AG20443 (cell line): ENCODE measurements around the gene CLEC19A.
"Not testable (repeated sequence)": the region's sequence is repeated elsewhere in the genome, so short reads cannot be mapped to it uniquely, and the experiment has no call there.

Experiments used
- DNase-seq: peaks from one replicate; pipeline ENCODE4 v3.0.0; 2012; ENCODE audit warnings: low spot score, mixed read lengths

Gene CLEC19A

GRCh38 chr16:19286827-19287226, 1.3 kb downstream of the CLEC19A start:
- no peak for DNase-seq

DNA sequence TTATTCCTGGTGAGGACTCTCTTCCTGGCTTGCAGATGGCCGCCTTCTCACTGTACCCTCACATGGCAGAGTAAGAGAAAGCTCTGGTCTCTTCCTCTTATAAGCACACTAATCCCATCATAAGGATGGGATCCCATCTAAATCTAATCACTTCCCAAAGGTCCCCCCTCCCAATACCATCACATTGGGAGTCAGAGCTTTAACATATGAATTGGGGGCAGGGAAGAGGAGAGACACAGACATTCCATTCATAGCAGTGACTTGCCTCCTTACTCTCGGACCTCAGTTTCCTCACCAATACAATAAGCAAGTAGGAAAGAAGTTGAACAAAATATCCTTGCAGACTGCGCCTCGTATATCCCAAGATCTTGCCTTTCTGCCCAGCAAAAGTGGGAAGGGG, 1.7 kb downstream of the CLEC19A start:
- DNase-seq = no peak

GRCh38 chr16:19288872-19289799, 3.6 kb downstream of the CLEC19A start:
- no peak for DNase-seq

GRCh38 chr16:19289811-19290485, 4.4 kb downstream of the CLEC19A start:
- DNase-seq = no peak

- DNase-seq = no peak
Measured at GRCh38 chr16:19290860-19291259, 5.3 kb downstream of the CLEC19A start.

DNA sequence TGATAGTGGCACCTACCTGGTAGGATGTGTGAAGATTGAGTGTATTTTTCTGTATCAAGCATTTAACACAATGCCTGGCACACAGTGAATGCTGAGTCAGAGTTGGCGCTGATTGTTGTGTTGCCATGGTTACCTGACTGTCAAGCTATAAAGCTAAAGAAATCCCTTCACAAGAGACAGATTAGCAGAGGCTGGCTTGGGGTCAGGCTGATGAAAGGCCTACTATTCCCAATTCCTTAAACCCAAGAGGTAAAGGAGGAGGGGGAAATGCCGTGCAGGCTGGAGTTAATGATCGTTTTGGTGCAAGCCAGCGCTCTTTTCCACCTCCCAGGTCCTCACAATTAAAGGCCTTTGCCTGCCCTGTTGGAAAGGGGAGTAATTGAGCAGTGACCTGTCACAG, 5.9 kb downstream of the CLEC19A start:
- no peak for DNase-seq

GRCh38 chr16:19292186-19292585, 6.7 kb downstream of the CLEC19A start:
- DNase-seq = no peak

- DNase-seq = no peak
Measured at GRCh38 chr16:19294156-19294649, 8.7 kb downstream of the CLEC19A start.

DNA sequence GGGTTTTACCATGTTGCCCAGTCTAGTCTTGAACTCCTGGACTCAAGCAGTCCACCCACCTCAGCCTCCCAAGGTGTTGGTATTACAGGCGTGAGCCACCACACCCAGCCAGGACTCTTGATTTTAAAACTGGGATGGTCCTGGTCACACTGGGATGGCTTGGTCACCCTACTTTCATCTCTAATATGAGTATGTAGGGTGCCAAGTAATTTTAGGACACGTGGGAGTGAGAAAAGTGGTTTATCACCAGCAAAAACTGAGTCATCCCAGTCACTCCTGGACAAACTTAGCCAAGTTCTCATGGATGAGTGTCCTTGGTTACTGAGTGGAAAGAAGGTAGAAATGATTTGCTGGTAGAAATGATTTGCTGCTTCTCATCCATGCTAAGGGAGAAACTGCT, 9.9 kb downstream of the CLEC19A start:
- DNase-seq = no peak

DNA sequence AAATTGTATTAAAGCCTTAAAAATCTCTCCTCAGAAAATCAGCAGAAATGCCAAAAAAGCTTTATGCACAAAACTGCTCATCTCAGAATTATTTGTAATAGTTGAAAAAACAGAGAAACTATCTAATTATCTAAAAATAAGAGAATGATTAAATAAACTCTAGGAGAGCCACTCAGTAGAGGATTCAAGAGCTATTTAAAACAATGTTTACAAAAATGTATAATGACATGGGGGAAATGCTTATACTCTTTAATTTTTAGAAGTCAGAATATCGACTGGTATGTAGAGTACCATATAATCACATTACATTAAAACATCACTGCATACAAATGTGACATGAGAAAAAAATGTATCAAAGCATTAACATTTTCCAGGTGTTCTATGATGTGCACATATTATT, 11.9 kb downstream of the CLEC19A start:
- no peak for DNase-seq

DNA sequence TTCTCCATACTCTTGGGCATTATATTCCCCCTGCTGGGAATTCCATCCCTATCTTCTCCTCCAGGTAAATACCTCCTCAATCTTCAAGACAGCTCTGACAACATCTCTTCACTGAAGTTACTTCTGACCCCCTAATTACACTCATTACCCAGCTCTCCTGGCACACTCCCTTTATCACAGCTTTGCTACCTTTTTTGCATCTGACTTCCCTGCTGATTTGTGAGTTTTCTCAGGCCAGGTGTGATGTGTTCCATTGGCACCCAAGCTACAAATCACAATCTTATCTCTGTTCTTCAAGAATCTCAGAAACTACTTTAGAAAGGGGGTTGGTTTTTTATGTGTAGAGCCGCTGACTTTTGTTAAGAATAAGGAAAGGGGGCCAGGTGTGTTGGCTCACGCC, 14.0 kb downstream of the CLEC19A start:
- no peak for DNase-seq

GRCh38 chr16:19301931-19302330, 16.4 kb downstream of the CLEC19A start:
- no peak for DNase-seq

GRCh38 chr16:19304750-19305149, 19.2 kb downstream of the CLEC19A start:
- DNase-seq = no peak

GRCh38 chr16:19305443-19305842, 19.9 kb downstream of the CLEC19A start:
- DNase-seq = no peak

GRCh38 chr16:19307587-19308241, 22.2 kb downstream of the CLEC19A start:
- DNase-seq = no peak

- no peak for DNase-seq
Measured at GRCh38 chr16:19308392-19308791, 22.9 kb downstream of the CLEC19A start.

- DNase-seq = no peak
Measured at GRCh38 chr16:19309178-19309577, 23.6 kb downstream of the CLEC19A start.

GRCh38 chr16:19314718-19315425, 29.3 kb downstream of the CLEC19A start:
- DNase-seq = no peak

DNA sequence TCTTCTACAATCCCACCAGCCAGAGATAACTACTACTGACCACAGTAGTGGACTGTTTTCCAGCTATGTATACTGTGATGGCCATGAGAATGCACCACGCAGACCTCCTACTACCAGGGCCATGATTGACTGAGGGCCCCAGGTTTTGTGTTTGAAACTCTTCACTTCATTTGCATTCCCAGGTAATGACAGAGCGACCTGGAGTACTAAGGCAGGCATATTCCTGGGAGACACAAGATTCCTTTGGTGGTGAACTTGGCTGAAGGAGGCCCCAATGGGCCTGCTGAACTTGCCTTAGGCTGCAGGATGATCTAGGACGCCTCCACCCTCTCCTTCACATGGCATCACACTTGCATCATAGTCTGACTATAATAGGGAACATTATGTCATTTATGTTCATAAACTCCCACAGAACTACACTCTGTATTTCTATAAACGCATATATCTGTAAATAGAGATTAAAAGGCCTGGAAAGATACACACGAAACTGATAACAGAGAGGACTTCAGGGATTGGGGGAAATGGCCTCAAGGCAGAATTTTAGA, 30.4 kb downstream of the CLEC19A start:
- no peak for DNase-seq

DNA sequence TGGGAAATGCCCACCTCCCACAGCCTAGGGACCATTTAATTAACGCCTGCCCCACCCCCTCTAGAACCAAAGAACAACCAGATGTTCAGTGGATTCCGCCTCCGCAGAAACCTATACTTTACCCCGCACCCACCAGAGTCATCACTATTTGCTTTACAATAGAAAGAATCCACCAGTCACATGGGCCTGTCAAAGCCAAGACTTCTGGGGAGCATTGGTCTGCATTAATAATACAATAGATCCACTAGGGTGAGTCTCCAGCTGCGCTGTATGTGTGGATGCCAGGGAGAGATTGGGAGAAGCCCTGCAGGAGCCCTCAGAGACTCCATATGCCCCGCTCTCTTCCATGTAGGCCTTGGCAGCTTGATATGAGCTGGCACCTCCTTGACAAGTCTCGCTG, 31.3 kb downstream of the CLEC19A start:
- DNase-seq = no peak

DNA sequence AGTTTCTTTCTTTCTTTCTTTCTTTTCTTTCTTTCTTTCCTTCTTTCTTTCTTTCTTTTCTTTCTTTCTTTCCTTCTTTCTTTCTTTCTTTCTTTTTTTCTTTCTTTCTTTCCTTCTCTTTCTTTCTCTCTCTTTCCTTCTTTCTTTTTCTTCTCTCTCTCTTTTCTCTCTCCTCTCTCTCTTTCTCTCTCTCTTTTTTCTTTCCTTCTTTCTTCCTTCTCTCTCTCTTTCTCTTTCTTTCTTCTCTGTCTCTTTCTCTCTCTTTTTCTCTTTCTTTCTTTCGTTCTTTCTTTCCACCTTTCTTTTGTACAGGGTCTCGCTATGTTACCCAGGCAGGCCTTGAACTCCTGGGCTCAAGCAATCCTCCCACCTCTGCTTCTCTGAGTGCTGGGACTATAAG, 35.7 kb downstream of the CLEC19A start:
- DNase-seq = not testable (repeated sequence)

DNA sequence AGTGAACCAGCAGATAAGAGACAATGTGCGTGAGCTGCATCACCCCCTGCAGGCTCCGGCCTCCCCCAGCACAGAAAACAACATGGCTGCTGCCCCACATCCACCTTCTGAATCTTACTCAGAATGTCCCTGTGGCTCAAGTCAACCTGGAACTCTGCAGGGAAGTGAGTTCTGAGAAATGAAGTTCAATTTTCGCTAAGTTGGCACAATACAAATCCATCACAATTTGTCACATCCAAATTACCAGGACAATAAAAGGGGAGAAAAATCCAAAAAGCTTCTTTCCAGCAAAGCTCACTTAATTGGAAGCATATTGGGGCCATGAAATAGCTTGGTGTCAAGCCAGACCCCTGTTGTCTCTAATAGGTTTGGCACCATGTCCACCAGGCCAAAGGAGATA, 38.1 kb downstream of the CLEC19A start:
- DNase-seq = no peak
